Measurements from ENCODE around the gene MTX1. TPM values are rescaled to one million over a fixed set of nuclear protein-coding genes. Genes with fewer than 3 reads are reported as not detected.

MTX1 gene
- total and polyA plus RNA-seq, 2 of the 4 experiments (the other 2 are of a cell fraction): 67.2 to 73.7 TPM

- 2% methylated on average over 8 of the region's 13 CpGs; no CpG with 5 or more reads in 1 of the 2 experiments for WGBS, 2 experiments (ENCODE audit: extremely low coverage in 2 of 2, insufficient read length in 1 of 2)
- Histone ChIP-seq H4K5ac (ENCODE audit: low read depth, low read length) (peak overlapping the region; percentile 34; the same call in 1 of the 2 replicates), H2AK5ac (ENCODE audit: low read depth, low read length) (peak overlapping the region; percentile 84), H2BK15ac (ENCODE audit: low read depth, low read length) (no peak overlapping the region; the same call in 2 of the 3 replicates), H4K91ac (ENCODE audit: insufficient read depth, low read depth, low read length) (peak overlapping the region; percentile 57), H3K27ac (ENCODE audit: insufficient read depth, low read length) (peak overlapping the region; percentile 12; the same call in 1 of the 2 replicates), H4K20me1 (ENCODE audit: insufficient read depth, low read length) (no peaks in the 10 kb centered on the region), H3K79me1 (ENCODE audit: low read depth in 1 of 2, low read length in 2 of 2) (peaks cover 13 to 24% of the 10 kb centered on the region in 2 experiments), H3K36me3 (ENCODE audit: control insufficient read depth, insufficient read depth, low read length) (peaks cover 4% of the 10 kb centered on the region; the same call in 1 of the 2 replicates), H2BK120ac (ENCODE audit: low read depth, low read length) (peak overlapping the region; percentile 31; the same call in 1 of the 2 replicates), H3K23ac (ENCODE audit: low read depth, low read length) (peak overlapping the region; percentile 14), H3K9me3 (ENCODE audit: control insufficient read depth, insufficient read depth, low read length) (no peaks in the 10 kb centered on the region), H3K14ac (replicated peaks; ENCODE audit: low read depth, low read length) (peak overlapping the region; percentile 10), H2BK5ac (ENCODE audit: low read depth, low read length, poor library complexity, severe bottlenecking) (no peak overlapping the region), H3K27me3 (ENCODE audit: control insufficient read depth, insufficient read depth, low read length) (no peaks in the 10 kb centered on the region), H3K4me2 (ENCODE audit: low read depth, low read length) (peak overlapping the region; percentile 90), H3K4me3 (ENCODE audit: insufficient read depth, low read depth, low read length) (peak overlapping the region; percentile 6; the same call in 1 of the 2 replicates), H3K18ac (ENCODE audit: low read depth, low read length) (no peak overlapping the region), H2AK9ac (replicated peaks; ENCODE audit: low read depth, low read length, poor library complexity) (peak overlapping the region; percentile 75), H3K9me1 (ENCODE audit: insufficient read depth, low read length) (peaks cover 6% of the 10 kb centered on the region; the same call in 1 of the 2 replicates), H2AFZ (replicated peaks; ENCODE audit: low read length, poor library complexity) (peak overlapping the region; percentile 79), H3K4me1 (ENCODE audit: control insufficient read depth, insufficient read depth, low read length) (peaks cover 15% of the 10 kb centered on the region), H3K4ac (ENCODE audit: low read depth, low read length) (peak overlapping the region; percentile 54), H4K8ac (ENCODE audit: low read depth in 2 of 2, low read length in 2 of 2) (peak overlapping the region in 1 of 2 experiments; percentile 62; a peak in 2 of 4 replicates), H2BK20ac (ENCODE audit: low read depth, low read length) (0 out of 2 replicates have a peak overlapping the region, but pooled peaks have one; percentile 16), H3K9ac (ENCODE audit: low read depth, low read length) (peak overlapping the region; percentile 45), H3K56ac (ENCODE audit: extremely low read depth, insufficient read depth, low read length) (0 out of 2 replicates have a peak overlapping the region, but pooled peaks have one; percentile 41)
- ChIA-PET CTCF (interaction anchor here (0.6 to 2.0 kb wide), 7 partner anchors 13 to 109 kb away, joined by 3 to 18 read pairs (median 4); partner anchors contain the start of gene KRTCAP2), POLR2A (ENCODE audit: unreplicated experiment) (interaction anchor here (0.5 to 0.6 kb wide), 3 partner anchors 16 to 107 kb away, joined by 3 read pairs; no protein-coding TSS in a partner anchor)
- dilution Hi-C loops (cut with HindIII; ENCODE audit: low sequenced_read_pairs, unreplicated experiment) (no loop called here), intact Hi-C loops (cut with micrococcal nuclease) (loop anchor here (1.0 to 10.0 kb wide), 4 partner anchors 19 to 388 kb away; partner anchors contain the start of gene RUSC1), in situ Hi-C loops (cut with MboI; ENCODE audit: low sequenced_read_pairs) (no loop called here)
- no TSS peak for BruUV-seq (replicated peaks)
- peak; percentile 74 for DNase-seq
- ATAC-seq (ENCODE audit: low read depth): peak; percentile 33
- TF ChIP-seq POLR2A (IDR thresholded peaks at IDR 0.05; ENCODE audit: low read depth, low read length): peak; percentile 21; the same call in 1 of the 2 replicates
- no peak for TF ChIP-seq BHLHE40 (IDR thresholded peaks at IDR 0.05; ENCODE audit: low read depth, low read length)
- peak; percentile 55; the same call in 1 of the 2 replicates for TF ChIP-seq MAZ (IDR thresholded peaks at IDR 0.05; ENCODE audit: borderline replicate concordance, low read depth, low read length)
- no peak for TF ChIP-seq MXI1 (IDR thresholded peaks at IDR 0.05; ENCODE audit: borderline replicate concordance, low read depth, low read length)
- TF ChIP-seq MAFK (IDR thresholded peaks at IDR 0.05; ENCODE audit: low read depth, low read length): no peak
- no peak for TF ChIP-seq CEBPB (IDR thresholded peaks at IDR 0.05; ENCODE audit: low read depth, low read length)
- TF ChIP-seq CTCF (conservative IDR thresholded peaks at IDR 0.05; ENCODE audit: low read depth, low read length): peak; percentile 95
- no peak for TF ChIP-seq RCOR1 (IDR thresholded peaks at IDR 0.05; ENCODE audit: insufficient replicate concordance, low read length)
- TF ChIP-seq SMC3 (IDR thresholded peaks at IDR 0.05; ENCODE audit: low read depth, low read length): peak; percentile 96
- no peak for TF ChIP-seq FOS (IDR thresholded peaks at IDR 0.05; ENCODE audit: low read depth, low read length)
- peak; percentile 80 for TF ChIP-seq RAD21 (IDR thresholded peaks at IDR 0.05; ENCODE audit: low read length)
- TF ChIP-seq RFX5 (IDR thresholded peaks at IDR 0.05; ENCODE audit: low read depth, low read length): no peak
- TF ChIP-seq NFE2L2 (IDR thresholded peaks at IDR 0.05; ENCODE audit: low read depth, low read length): no peak
- no peak for TF ChIP-seq CHD1 (IDR thresholded peaks at IDR 0.05; ENCODE audit: low read depth, low read length)
Observed at GRCh38 chr1:155206891-155207805, 1.3 kb upstream of the MTX1 start.
